ENCODE results near the gene PDE1C. TPM values are rescaled to one million over a fixed set of nuclear protein-coding genes. Genes with fewer than 3 reads are reported as not detected.

The PDE1C gene
- total and polyA plus RNA-seq, 11 donors, result 35.3 to 307 (median 141) TPM

DNA sequence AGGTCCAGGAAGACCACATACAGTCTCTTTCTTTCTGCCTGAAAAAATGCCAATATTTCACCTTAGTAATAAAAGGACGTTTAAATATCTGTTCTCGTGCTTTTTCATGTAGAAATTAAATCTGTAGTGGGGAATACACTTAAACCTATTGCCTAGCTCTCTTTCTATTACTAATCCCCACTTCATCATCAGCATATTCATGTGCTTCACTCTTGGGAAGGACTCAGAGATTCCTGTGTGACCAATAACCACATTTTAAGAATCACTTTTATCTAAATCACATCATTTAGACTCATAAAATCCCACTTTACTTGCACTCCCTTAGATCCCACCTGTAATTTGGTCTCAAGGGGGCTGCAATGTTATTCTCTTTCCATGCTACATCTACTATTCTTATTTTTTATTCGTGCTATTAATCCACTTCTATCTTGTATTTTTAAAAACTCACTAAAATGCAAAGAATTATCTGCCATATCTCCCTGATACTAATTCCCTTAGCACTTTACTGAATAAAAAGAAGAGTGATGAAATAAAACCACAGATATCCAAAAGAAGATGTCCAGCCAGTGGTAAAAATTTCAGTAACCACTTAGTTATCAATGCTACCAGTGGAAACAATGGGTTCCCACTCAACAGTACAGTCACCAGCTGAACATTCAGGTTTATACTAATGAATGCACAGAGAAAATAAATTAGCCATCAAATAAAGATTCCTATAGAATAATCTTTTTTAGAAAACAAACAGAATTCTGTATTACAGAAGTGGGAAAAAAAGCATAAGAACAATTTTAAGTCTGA is 281.1 kb downstream of the PDE1C start:
- ATAC-seq (no peak), DNase-seq (no peak)
- Histone ChIP-seq H3K27me3 (no peaks in the 10 kb centered on the region), H3K9me3 (no peaks in the 10 kb centered on the region), H3K36me3 (peaks cover 0 to 40% (median 2%) of the 10 kb centered on the region in 9 donors), H3K27ac (no peak overlapping the region), H3K4me3 (no peak overlapping the region), H3K4me1 (peaks cover 0 to 8% (median 0%) of the 10 kb centered on the region in 12 donors)
- intact Hi-C loops (cut with DNase I), result loop anchor here in 1 of 10 donors (10.0 kb wide), 1 partner anchor 376 kb away; no protein-coding TSS in a partner anchor
- TF ChIP-seq, protein P1, sequence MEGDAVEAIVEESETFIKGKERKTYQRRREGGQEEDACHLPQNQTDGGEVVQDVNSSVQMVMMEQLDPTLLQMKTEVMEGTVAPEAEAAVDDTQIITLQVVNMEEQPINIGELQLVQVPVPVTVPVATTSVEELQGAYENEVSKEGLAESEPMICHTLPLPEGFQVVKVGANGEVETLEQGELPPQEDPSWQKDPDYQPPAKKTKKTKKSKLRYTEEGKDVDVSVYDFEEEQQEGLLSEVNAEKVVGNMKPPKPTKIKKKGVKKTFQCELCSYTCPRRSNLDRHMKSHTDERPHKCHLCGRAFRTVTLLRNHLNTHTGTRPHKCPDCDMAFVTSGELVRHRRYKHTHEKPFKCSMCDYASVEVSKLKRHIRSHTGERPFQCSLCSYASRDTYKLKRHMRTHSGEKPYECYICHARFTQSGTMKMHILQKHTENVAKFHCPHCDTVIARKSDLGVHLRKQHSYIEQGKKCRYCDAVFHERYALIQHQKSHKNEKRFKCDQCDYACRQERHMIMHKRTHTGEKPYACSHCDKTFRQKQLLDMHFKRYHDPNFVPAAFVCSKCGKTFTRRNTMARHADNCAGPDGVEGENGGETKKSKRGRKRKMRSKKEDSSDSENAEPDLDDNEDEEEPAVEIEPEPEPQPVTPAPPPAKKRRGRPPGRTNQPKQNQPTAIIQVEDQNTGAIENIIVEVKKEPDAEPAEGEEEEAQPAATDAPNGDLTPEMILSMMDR (IDR thresholded peaks at IDR 0.05), result no peak
- WGBS, 4 donors, result 66 to 76% (median 69%) methylated on average over 3 of the region's 3 CpGs

DNA sequence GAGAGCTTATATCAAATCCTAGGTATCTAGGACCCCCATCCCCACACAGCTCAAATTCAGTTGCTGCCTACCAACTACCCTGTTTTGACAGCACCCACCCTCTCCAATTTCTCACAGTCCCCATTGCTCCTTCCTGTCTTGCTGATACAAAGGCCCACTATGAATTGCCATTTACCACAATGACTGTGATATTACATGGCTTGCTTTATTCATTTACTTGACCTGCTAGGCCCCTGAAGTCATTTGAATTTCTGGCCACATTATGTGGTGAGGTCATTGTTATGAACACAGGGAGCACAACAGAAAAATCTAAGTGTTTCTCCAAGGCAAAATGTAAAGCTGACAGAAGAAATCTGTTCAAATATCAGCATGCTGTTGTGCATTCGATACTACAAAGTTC is 281.8 kb downstream of the PDE1C start:
- WGBS, 4 donors, result 71 to 89% (median 80%) methylated on average over 1 of the region's 1 CpG
- peaks cover 0 to 8% (median 0%) of the 10 kb centered on the region in 12 donors for H3K4me1 ChIP-seq
- intact Hi-C loops (cut with DNase I), result loop anchor here in 1 of 10 donors (10.0 kb wide), 1 partner anchor 376 kb away; no protein-coding TSS in a partner anchor
- no peak for TF ChIP-seq POLR2A (IDR thresholded peaks at IDR 0.05)
- TF ChIP-seq, protein P1 (IDR thresholded peaks at IDR 0.05), result no peak
- no peaks in the 10 kb centered on the region for H3K9me3 ChIP-seq
- H3K36me3 ChIP-seq, result peaks cover 0 to 44% (median 2%) of the 10 kb centered on the region in 9 donors
- H3K27me3 ChIP-seq, result no peaks in the 10 kb centered on the region
- DNase-seq (no peak), ATAC-seq (no peak)
- H3K27ac ChIP-seq, result no peak overlapping the region
- no peak overlapping the region for H3K4me3 ChIP-seq

DNA sequence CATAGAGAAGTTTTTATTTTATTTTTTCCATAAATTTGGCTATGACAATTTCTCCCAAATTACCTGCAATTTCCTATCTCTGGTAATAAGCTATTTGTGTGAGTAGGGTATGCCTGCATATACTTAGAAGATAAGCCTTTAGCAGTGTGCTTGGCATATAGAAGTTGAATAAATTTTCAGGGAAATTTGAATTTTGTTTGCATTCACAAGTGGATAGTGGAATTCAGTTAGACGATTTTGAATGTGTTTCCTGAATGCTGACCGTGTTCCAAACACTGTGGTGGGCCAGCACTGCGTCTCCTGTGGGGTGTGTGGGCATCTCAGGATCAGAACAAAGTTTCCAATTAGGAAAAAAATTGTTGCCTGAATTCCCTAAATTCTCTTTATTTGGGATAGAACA is 283.9 kb downstream of the PDE1C start:
- no peaks in the 10 kb centered on the region for H3K27me3 ChIP-seq
- WGBS, 4 donors, result 74 to 82% (median 80%) methylated on average over 3 of the region's 3 CpGs
- no peak overlapping the region for H3K27ac ChIP-seq
- no peaks in the 10 kb centered on the region for H3K9me3 ChIP-seq
- no peak overlapping the region for H3K4me3 ChIP-seq
- TF ChIP-seq, protein P1 (IDR thresholded peaks at IDR 0.05), result no peak
- no peak for TF ChIP-seq POLR2A (IDR thresholded peaks at IDR 0.05)
- ATAC-seq (no peak), DNase-seq (no peak)
- intact Hi-C loops (cut with DNase I), result loop anchor here in 1 of 10 donors (10.0 kb wide), 1 partner anchor 378 kb away; no protein-coding TSS in a partner anchor
- peaks cover 0 to 8% (median 0%) of the 10 kb centered on the region in 12 donors for H3K4me1 ChIP-seq
- H3K36me3 ChIP-seq, result peaks cover 0 to 37% (median 2%) of the 10 kb centered on the region in 9 donors

DNA sequence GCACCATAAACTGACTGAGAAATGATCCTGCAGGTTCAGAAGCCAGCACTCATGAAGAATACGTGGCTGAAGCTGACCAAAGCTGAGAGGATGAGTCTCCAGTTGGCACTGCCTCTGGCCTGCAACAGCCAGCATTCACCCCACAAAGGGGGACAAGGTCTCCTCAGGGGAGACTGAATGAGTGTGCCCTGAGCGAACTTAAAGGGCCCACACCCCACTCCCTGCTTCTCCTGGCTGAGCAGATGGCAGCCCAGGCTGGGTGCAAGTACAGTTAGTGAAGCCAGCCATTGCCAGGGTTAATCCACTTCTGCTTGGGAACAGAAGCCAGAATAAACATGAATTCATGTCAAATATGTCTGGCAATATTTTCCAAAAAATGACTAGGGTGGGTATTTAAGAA is 285.1 kb downstream of the PDE1C start:
- Histone ChIP-seq H3K36me3 (peaks cover 0 to 30% (median 1%) of the 10 kb centered on the region in 9 donors), H3K27ac (no peak overlapping the region), H3K27me3 (no peaks in the 10 kb centered on the region), H3K4me3 (no peak overlapping the region), H3K9me3 (no peaks in the 10 kb centered on the region), H3K4me1 (peaks cover 0 to 8% (median 0%) of the 10 kb centered on the region in 12 donors)
- DNase-seq (no peak), ATAC-seq (peak in 2 of 4 donors; percentile 40 to 45)
- intact Hi-C loops (cut with DNase I), result loop anchor here in 1 of 10 donors (10.0 kb wide), 1 partner anchor 380 kb away; no protein-coding TSS in a partner anchor
- no peak for TF ChIP-seq POLR2A (IDR thresholded peaks at IDR 0.05)
- TF ChIP-seq, protein P1 (IDR thresholded peaks at IDR 0.05), result no peak
- 51 to 62% (median 57%) methylated on average over 2 of the region's 2 CpGs for WGBS, 4 donors
